ENCODE data around the gene ARHGAP8. TPM values are rescaled to one million over a fixed set of nuclear protein-coding genes. Genes with fewer than 3 reads are reported as not detected.

Gene ARHGAP8
- total and polyA plus RNA-seq, 2 donors (not counting 3 experiments of a cell fraction or from before 2014, with no cell fraction given), result not detected

- Histone ChIP-seq H3K27ac (ENCODE audit: insufficient read depth, low read depth, low read length) (no peak overlapping the region), H3K4me3 (replicated peaks in 1 of 3; ENCODE audit: insufficient read depth in 1 of 3, low read depth in 1 of 3, low read length in 3 of 3) (no peak overlapping the region), H3K4me1 (ENCODE audit: control insufficient read depth, extremely low read depth, insufficient read depth, low read length) (no peaks in the 10 kb centered on the region), H3K79me2 (ENCODE audit: control insufficient read depth, insufficient read depth, low read length) (no peaks in the 10 kb centered on the region), H3K4me2 (ENCODE audit: insufficient read depth, low read length) (no peak overlapping the region), H4K20me1 (replicated peaks; ENCODE audit: control insufficient read depth, extremely low read depth, insufficient read depth, low read length) (no peaks in the 10 kb centered on the region), H3K9ac (replicated peaks; ENCODE audit: extremely low read depth, insufficient read depth, low read length) (no peak overlapping the region), H2AFZ (ENCODE audit: low read depth, low read length) (no peak overlapping the region), H3K9me1 (replicated peaks; ENCODE audit: control insufficient read depth, extremely low read depth, insufficient read depth, low read length) (no peaks in the 10 kb centered on the region), H3K27me3 (ENCODE audit: control insufficient read depth in 2 of 2, insufficient read depth in 2 of 2, low read length in 2 of 2) (no peaks in the 10 kb centered on the region), H3K36me3 (ENCODE audit: control insufficient read depth in 2 of 2, extremely low read depth in 1 of 2, insufficient read depth in 2 of 2, low read length in 2 of 2) (no peaks in the 10 kb centered on the region), H3K9me3 (replicated peaks; ENCODE audit: control insufficient read depth, insufficient read depth, low read length) (no peaks in the 10 kb centered on the region)
- FAIRE-seq (no peak), DNase-seq (ENCODE audit: low read depth, low spot score) (no peak)
- intact Hi-C loops (cut with micrococcal nuclease), result no loop called here
- TF ChIP-seq FOS (IDR thresholded peaks at IDR 0.05; ENCODE audit: borderline replicate concordance, insufficient read depth, low read length), result no peak
- no peak for TF ChIP-seq MAX (IDR thresholded peaks at IDR 0.05; ENCODE audit: insufficient read depth, insufficient read length)
- TF ChIP-seq GATA2 (IDR thresholded peaks at IDR 0.05; ENCODE audit: insufficient read depth, insufficient read length, low read depth, low read length), result no peak
- no peak for TF ChIP-seq EZH2 (IDR thresholded peaks at IDR 0.05; ENCODE audit: borderline replicate concordance, low read depth, low read length, severe bottlenecking)
- TF ChIP-seq CTCF (IDR thresholded peaks at IDR 0.05; ENCODE audit: extremely low read depth in 1 of 2, insufficient read depth in 1 of 2, low read depth in 1 of 2, low read length in 2 of 2), result no peak
- TF ChIP-seq POLR2A (IDR thresholded peaks at IDR 0.05; ENCODE audit: low read depth, low read length), result no peak
- ChIA-PET CTCF (no interaction called here), POLR2A (no interaction called here)
- no TSS peak for BruUV-seq (replicated peaks)
- dilution Hi-C loops (cut with MboI; ENCODE audit: extremely low pct_ligation_motif_present, low sequenced_read_pairs), result no loop called here
Observed at GRCh38 chr22:44811141-44811540, 58.8 kb downstream of the ARHGAP8 start.

- Histone ChIP-seq H3K9me1 (replicated peaks; ENCODE audit: control insufficient read depth, extremely low read depth, insufficient read depth, low read length) (no peaks in the 10 kb centered on the region), H3K27ac (ENCODE audit: insufficient read depth, low read depth, low read length) (no peak overlapping the region), H3K4me3 (replicated peaks in 1 of 3; ENCODE audit: insufficient read depth in 1 of 3, low read depth in 1 of 3, low read length in 3 of 3) (no peak overlapping the region), H3K4me1 (ENCODE audit: control insufficient read depth, extremely low read depth, insufficient read depth, low read length) (no peaks in the 10 kb centered on the region), H3K27me3 (ENCODE audit: control insufficient read depth in 2 of 2, insufficient read depth in 2 of 2, low read length in 2 of 2) (no peaks in the 10 kb centered on the region), H3K79me2 (ENCODE audit: control insufficient read depth, insufficient read depth, low read length) (no peaks in the 10 kb centered on the region), H2AFZ (ENCODE audit: low read depth, low read length) (no peak overlapping the region), H3K9me3 (replicated peaks; ENCODE audit: control insufficient read depth, insufficient read depth, low read length) (no peaks in the 10 kb centered on the region), H3K36me3 (ENCODE audit: control insufficient read depth in 2 of 2, extremely low read depth in 1 of 2, insufficient read depth in 2 of 2, low read length in 2 of 2) (no peaks in the 10 kb centered on the region), H4K20me1 (replicated peaks; ENCODE audit: control insufficient read depth, extremely low read depth, insufficient read depth, low read length) (no peaks in the 10 kb centered on the region), H3K9ac (replicated peaks; ENCODE audit: extremely low read depth, insufficient read depth, low read length) (no peak overlapping the region), H3K4me2 (ENCODE audit: insufficient read depth, low read length) (no peak overlapping the region)
- dilution Hi-C loops (cut with MboI; ENCODE audit: extremely low pct_ligation_motif_present, low sequenced_read_pairs) (no loop called here), intact Hi-C loops (cut with micrococcal nuclease) (no loop called here)
- TF ChIP-seq MAX (IDR thresholded peaks at IDR 0.05; ENCODE audit: insufficient read depth, insufficient read length), result no peak
- no peak for TF ChIP-seq EZH2 (IDR thresholded peaks at IDR 0.05; ENCODE audit: borderline replicate concordance, low read depth, low read length, severe bottlenecking)
- no peak for TF ChIP-seq GATA2 (IDR thresholded peaks at IDR 0.05; ENCODE audit: insufficient read depth, insufficient read length, low read depth, low read length)
- no peak for TF ChIP-seq POLR2A (IDR thresholded peaks at IDR 0.05; ENCODE audit: low read depth, low read length)
- no peak for TF ChIP-seq POLR2AphosphoS5 (IDR thresholded peaks at IDR 0.05; ENCODE audit: insufficient read depth, low read depth, low read length)
- no peak for TF ChIP-seq CTCF (IDR thresholded peaks at IDR 0.05; ENCODE audit: extremely low read depth in 1 of 2, insufficient read depth in 1 of 2, low read depth in 1 of 2, low read length in 2 of 2)
- no peak for TF ChIP-seq JUN (IDR thresholded peaks at IDR 0.05; ENCODE audit: borderline replicate concordance, insufficient read depth, insufficient read length, low read depth)
- no peak for DNase-seq (ENCODE audit: low read depth, low spot score)
- ChIA-PET CTCF (no interaction called here), POLR2A (no interaction called here)
- FAIRE-seq, result no peak
- no TSS peak for BruUV-seq (replicated peaks)
Observed at GRCh38 chr22:44813416-44813815, 61.0 kb downstream of the ARHGAP8 start.
